ENCODE measurements around the gene ENTPD3.
A peak's percentile ranks its signal among the peaks of the same experiment; 100 is the strongest.

ENTPD3 gene, protein sequence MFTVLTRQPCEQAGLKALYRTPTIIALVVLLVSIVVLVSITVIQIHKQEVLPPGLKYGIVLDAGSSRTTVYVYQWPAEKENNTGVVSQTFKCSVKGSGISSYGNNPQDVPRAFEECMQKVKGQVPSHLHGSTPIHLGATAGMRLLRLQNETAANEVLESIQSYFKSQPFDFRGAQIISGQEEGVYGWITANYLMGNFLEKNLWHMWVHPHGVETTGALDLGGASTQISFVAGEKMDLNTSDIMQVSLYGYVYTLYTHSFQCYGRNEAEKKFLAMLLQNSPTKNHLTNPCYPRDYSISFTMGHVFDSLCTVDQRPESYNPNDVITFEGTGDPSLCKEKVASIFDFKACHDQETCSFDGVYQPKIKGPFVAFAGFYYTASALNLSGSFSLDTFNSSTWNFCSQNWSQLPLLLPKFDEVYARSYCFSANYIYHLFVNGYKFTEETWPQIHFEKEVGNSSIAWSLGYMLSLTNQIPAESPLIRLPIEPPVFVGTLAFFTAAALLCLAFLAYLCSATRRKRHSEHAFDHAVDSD

DNA sequence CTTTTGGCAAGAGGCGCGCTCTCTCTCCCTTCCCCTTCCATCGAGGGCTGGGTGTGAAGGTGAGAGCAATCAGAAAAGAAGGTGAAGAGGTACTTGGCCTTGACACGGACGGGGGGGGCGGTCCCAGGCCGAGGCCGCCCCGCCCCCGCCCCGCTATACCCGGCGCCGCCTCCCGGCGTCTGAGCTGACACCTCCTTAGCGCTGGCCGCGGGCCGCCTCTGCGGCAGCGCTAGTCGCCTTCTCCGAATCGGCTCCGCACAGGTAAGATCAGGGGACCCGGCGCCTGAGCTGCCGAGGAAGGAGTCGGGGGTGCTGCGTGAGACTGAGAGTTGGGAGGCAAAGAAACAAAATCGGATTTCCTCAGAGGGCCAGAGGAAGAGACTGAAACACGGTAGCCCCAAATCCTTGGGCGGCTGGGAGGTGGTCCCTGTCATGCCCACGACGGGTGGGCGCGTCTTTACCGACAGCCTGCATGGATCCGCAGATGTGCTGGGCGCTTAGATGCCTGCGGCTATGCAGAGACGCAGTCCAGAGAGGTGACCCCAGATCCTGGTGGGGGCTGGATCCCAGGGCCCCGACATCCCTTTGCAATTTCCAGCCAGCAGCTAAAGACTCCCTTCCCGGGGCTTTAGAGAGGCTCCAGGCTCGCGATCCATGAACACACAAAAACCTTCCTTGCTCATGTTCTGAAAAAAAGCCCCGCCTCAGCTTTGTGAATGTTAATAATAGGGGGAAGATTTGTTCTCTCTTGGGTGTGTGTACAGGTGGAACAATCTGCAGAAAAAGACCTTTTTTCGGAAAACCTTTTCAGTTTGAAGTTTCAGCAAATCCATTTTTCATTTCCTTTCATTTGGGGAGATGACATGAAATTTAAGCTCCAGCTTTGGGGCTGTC, at the start of gene ENTPD3:
Gene ENTPD3, plus strand, starts transcription at position 184 of the 894 bp plus-strand sequence. CDS start 874 bp downstream, outside the sequence.
- DNase-seq: peak; percentile 64

DNA sequence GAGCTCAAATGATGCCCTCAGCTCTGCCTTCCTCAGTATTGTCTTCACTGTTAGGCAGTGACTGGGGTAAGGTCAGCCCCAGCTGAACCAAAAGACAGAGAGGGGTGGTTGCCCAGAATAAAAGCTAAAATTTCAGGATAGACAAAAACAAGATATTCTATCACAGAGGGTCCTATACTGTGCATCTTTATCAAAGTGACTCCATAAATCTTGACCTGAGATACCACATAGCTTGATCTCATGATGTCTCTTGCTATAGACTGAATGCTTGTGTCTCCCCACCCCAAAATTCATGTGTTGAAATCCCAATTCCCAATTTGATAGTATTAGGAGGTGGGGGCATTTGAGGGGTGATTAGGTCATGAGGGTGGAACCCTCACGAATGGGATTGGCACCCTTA, 47.1 kb upstream of the ENTPD3 start:
- DNase-seq: no peak

DNA sequence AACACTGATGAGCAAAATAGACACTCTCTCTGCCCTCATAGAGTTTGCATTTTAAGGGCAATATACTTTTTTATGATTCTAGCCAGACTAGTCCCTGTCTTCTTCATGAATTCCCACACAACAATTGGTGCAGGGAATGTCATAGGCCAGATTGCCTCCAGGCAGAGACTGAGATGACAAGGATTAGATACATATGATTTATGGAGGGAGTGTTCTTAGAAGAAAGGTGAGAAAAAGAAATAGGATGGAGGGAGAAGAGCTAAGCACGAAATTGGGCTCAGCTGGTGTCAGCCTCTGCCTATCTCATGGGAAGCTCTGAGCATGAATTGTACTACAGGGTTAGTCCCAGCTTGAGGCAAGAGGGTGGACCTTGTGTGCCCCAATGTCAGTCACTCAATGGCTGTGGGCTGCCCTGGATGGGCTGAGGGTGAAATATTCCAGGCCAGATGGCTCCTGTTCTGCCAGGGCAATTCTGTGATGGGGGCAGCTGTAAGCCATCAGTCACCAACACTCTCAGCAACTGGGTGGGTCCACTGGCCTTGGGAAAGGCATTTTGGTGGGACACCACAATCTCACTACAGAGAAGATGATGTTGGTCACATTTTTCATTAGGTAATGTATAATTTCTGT, 46.3 kb upstream of the ENTPD3 start:
- DNase-seq: no peak

DNA sequence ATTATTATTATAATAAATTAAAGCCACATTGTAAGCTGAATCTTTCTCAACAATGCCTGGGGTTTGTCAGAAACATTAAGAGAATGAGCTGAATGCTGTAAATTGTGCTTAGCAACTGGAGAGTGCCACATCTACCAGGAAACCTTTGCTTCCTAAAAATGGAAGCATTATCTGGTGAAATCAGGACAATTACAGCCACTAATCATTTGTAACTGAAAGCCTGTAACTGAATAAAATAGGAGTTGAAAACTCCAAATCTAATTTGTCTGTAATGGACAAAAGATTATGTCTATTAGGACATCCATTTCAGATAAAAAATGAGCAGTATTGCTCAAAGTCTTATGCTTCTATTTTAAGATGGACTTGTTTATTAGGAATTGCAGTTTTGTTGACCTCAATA, 45.3 kb upstream of the ENTPD3 start:
- no peak for DNase-seq

DNA sequence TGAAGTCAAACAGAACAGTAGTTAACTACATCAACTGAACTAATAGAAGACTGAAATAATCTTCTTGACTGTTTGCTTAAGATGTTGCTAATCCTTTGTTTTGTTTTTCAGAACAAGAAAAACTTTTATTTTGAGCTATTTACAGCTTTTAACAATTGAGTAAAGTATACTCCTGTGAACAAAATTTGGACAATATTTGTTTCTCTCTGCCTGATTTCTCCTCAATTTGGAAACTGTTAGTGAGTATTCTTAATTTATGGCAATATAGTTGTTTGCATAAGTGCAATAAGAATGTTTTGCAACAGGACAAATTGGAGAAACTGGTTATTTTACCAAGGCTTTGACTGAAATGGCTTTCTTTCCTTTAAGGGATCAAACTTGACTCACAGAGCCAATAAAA, 36.5 kb upstream of the ENTPD3 start:
- DNase-seq: no peak

DNA sequence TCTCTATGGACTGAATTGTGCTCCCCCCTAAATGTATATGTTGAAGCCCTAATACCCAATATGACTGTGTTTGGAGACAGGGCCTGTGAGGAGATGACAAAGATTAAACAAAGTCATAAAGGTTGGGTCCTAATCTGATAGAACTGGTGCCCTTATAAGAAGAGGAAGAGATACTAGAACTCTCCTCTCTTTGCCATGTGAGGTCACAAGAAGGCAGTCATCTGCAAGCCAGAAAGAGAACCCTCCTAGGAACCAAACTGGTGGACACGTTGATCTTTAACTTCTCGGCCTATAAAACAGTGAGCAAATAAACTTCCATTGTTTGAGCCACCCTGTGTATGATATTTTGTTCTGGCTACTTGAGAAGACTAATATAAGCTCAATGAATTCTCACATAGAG, 31.6 kb upstream of the ENTPD3 start:
- DNase-seq: no peak

DNA sequence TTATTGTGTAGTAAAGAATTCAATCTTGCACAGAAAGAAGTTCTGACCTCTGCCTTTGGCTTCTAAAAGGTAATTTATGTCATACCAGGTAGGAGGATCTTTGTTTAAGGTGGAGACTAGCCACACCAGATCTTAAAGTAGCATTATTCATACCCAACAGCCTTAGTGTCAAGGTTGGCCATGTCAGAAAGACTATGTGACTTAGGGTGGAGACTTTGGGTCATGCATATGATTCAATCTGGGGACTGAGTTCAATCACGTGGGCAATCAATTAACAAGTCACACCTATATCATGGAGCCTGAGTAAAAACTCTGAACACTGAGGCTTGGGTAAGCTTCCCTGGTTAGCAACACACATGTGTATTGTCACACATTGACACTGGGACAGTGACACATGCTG, 28.5 kb upstream of the ENTPD3 start:
- DNase-seq: no peak

DNA sequence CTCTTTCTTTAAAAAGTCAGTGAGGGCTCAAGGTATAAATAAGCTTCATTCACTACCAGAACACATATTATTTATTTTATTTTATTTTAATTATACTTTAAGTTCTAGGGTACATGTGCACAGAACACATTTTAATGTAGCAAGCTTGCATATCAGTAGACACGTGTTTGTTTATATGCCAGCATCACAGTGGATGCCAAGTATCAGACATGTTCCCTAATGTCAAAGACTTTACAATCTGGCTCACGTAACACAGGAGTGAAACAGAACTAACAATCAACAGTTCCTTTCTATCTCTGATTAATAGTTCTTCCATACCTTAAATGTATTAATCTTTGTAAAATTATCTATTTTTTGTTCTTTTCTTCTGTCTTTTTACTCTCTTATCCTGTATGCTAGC, 23.3 kb upstream of the ENTPD3 start:
- no peak for DNase-seq

DNA sequence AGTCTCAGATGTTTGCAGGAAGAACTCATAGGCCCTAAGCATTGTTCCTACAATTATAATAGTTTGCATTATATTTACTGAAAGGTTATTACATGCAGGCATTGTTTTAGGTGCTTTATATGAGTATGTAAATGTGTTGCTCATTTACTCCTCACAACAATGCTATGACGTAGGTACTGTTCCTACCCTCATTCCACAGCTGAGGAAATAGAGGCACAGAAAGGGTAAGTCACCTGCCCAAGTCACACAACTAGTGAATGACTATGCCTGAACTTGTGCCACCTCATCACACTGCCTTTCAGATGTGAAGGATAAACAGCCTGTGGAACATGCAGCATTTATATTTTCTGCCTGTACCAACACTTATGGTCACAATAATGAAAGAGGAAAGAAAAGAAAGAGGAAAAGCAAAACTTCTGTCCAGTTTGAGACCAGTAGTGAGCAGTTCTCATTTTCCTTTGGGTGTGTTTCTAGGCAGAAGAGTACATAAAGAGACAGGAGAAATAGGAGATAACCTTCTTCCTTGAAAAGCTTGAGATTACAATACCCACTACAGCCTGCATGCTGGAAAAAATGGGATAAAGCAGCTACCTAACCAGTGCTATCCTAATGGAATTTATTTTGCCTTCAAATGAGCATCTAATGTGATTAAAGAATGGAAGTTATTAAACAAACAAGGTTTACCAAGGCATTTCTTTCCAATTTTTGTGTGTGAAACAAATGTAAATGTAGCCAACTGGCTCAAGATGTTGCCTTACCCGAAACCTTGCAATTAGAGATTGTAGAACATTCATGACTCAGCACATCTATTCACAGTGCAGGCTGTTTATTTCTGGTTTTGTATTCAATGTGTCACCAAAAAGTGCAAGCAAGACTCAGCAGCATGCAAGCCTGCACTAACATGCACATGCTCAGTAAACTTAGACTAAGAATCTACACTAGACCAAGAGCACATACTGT, 20.5 kb upstream of the ENTPD3 start:
- DNase-seq: no peak

DNA sequence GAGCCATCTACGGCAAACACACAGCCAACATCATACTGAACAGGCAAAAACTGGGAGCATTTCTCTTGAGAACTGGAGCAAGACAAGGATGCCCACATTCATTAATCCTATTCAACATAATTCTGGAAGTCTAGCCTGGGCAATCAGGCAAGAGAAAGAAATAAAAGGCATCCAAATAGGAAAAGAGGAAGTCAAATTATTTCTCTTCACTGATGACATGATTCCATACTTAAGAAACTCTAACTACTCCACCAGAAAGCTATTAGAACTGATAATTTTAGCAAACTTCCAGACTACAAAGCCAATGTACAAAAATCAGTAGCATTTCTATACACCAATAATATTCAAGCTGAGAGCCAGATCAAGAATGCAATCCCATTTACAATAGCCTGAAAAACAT, 17.3 kb upstream of the ENTPD3 start:
- no peak for DNase-seq

DNA sequence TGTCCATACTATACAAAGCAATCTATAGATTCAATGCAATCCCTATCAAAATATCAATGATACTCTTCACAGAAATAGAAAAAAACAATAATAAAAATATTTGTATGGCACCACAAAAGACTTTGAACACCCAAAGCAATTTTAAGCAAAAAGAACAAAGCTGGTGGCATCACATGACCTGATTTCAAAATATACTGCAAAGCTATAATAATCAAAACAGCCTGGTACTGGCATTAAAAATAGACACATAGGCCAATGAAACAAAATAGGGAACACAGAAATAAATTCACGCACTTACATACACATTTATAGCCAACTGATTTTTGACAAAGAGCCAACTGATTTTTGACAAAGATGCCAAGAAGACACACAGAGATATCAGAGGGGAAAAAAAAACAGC, 9.2 kb upstream of the ENTPD3 start:
- no peak for DNase-seq

DNA sequence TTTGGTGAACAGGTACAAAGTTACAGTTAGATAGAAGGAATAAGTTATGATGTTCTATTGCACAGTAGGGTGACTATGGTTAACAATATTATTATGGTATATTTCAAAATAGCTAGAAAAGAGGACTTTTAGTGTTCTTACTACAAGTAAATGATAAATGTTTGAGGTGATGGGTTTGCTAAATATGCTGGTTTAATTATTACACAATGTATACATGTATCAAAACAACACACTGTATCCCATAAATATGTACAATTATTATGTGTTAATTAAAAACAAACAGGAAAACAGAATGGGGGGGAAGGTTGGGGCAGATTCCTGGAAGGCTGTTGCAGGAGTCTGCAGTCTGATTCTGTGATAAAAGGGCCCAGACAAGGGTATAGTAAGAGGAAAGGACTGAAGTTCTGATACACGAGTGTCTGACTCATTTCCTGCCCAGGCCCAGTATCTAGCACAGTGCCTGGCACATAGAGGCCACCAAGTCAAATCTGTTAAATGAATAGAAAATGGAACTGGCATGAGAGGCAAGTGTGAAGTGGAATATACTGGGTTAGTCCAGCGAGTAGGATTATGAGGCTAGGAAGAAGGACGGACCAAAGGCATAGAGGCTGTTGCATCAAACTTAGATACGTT, 7.2 kb upstream of the ENTPD3 start:
- no peak for DNase-seq

DNA sequence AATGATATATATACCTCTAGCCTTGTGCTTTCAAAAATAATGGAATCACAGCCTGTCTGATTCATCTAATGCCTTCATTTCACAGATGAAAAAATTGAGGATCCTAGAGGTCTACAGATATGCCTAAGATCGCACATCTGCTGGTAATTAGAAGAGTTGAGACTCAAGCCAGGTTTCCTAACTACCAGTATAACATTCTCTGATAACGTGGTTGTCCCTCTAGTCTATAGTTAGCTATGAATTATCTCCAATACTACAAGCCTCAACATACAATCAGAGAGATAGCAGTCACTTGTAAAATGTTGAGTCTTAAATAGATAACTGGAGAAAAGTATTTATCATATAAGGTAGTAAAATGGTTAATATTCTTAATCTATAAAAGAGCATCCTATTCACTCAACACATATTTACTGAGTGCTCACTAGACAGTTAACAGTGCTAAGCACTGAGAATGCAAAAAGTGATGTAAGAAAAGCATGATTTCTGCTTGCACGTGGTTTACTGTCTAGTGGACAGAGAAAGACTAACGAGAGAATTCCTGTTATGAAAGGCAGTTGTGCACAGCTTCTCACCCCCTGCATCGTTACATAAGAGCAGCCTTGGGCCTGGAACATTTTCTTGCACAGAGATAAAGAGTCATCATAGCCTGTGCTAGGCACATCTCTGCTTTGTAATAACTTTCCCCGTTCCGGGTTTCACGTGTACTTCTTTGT, 4.9 kb upstream of the ENTPD3 start:
- no peak for DNase-seq

DNA sequence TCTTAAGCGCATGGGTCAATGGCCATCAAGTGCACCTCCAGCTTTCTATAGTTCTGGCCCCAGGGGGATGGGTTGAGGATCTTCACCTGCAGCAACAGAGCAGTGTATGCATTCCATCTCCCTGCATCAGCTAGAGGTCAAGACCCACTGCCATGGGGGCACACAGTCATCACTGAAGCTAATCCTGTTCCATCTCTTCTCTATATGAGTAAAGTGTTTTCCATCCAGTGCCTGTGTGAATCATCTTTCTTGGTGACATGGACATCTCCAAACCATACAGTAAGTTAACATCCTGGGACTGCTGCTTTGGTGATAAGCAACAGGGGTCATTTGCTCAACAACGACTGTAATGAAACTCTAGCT, 4.4 kb upstream of the ENTPD3 start:
- no peak for DNase-seq

DNA sequence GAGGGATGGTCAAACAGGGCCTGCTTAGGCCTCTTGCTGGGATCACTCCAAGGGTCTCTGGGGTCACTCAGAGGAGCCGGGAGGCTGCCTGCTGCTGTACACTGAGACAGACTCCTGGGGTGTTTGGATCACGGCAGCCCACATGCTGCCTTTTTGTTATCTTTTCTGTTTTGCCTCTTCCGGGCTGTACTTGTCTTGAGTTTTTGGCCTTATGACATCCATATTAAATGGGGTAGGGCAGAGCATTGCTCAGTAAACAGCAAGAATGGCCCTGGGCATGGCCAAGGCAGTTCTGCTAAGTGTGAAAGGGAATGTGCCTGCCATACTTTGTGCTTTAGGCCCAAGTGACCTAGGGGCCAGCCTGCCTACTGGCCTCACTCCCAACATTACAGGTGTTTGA, 771 bp upstream of the ENTPD3 start:
- DNase-seq: no peak

DNA sequence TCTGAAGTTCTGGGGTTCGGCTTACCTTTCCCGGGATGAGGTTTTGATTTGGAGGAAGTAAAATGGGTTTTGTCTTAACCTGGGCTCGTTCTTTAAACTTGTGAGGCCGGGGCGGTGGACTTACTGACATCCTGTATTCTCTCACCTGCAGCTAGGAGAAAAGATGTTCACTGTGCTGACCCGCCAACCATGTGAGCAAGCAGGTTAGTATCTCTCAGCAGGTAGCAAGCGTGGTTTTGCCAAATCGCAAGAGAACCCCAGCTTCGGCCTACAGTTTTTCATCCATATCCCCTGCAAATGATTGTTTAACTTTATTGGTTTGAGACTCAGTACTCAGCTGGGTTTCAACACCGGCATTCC, 891 bp downstream of the ENTPD3 start:
- DNase-seq: peak; percentile 54

DNA sequence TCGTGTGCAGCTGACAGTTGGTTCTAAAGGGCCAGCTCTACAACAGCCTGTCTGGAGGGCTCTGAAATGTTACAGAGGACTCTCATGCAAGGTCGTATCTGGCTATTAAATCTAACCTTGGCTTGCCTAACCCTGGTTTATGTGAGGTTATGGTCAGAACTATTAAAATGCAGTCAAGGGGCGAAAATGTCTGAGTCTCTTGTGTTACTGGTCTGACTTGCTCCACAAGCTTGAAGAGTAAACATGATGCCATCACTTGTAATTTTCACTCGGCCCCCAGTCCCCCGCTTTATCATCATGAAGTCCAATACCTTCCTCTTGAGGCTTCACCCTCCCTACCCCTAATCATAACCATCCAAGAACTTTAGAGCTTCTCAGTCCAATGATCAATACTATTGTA, 9.4 kb downstream of the ENTPD3 start:
- DNase-seq: no peak

DNA sequence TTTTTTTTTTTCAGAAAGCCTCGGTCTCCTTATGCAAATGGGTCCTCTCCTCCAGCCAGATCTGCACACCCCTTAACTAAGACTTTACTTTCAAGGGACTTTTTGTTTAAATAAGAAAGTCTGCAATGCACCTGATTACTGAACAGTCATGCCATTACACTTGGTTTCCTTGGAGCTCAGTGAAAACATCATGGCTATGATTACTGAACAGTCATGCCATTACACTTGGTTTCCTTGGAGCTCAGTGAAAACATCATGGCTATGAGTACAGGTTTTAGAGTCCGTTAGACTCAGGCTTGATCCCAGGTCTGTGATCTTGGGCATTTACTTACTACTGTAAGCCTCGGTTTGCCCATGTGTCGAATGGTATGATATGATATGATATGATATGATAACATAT, 10.1 kb downstream of the ENTPD3 start:
- DNase-seq: no peak

DNA sequence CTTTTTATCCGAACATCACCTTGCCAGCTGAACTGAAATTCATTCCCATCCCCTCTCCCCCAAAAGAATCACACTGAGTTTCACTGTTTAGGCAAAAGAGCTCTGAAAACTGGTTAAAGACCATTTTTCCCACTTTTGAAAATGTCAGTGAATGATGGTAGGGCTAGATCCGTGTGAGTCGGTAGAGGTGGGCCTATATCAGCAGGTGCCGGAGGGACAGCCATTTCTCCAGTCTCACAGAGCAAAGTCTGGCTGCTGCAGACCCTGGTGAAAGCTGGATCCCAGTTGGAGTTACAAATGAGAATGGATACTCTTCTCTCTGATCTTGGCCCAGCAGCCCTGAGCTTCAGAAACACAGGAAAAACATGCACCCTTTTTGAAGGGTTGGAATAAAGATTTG, 10.9 kb downstream of the ENTPD3 start:
- DNase-seq: no peak

DNA sequence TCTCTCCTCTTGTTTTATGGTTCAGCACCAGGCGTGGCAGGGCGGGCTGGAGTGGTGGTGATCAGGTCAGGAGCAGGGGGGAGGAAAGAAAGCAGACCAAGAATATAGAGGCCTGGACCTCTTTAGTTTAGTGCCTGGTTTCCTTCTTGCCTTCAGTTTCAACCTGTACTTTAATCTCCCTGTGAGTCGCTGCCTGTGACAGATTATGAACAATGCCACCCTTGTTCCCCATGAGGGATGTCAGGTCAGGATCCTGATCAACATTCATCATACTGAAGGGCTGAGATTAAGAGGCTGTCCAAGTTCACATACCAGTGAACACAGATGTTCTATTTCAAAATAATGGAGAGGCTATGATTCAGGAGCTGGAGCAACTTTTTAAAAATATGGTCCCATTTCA, 11.4 kb downstream of the ENTPD3 start:
- DNase-seq: no peak

DNA sequence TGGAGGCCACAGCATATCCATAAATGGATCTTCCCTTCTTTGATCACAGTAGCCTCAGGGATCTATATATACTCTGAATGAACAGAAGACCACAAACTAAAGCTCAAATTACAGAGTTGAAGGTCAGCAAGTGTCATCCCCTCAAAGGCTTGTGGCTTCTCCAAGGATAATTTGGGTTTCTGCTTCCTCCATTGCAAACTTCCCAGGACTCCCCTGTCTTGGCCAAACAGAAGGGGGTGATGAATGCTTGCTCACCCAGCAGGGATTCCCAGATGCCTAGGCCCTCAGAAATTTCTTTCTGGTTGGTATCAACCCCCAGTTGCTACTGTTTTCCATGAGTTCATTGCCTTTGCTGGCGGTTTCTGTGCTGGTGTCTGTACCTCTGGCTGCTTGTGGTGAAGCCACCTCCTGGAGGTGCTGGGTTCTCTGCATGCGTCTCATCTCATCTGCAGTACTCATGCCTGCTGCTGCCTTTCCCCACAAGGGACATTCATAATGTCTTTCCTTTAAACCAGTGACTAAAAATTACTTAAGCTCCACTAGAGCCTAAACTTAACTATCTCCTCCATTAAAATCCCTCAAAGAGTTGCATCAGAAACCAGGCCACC, 17.7 kb downstream of the ENTPD3 start:
- DNase-seq: no peak
